Retinal pigment epithelial cell (primary cell): ENCODE results near the gene RPS14.
"Not testable (repeated sequence)": the region's sequence is repeated elsewhere in the genome, so short reads cannot be mapped to it uniquely, and the experiment has no call there.

Experiments used
- DNase-seq: peaks from one replicate; pipeline ENCODE4 v3.0.0-alpha.2; 2010; ENCODE audit warnings: low read depth
- H3K4me3 ChIP-seq: 2 replicates; pipeline ENCODE4 v1.5.1; 2011; ENCODE audit warnings: mild to moderate bottlenecking, low read length, control low read depth, moderate library complexity
- TF ChIP-seq, protein P1 (sequence below): conservative IDR thresholded peaks from 2 replicates; pipeline ENCODE4 v1.5.1; 2011; ENCODE audit warnings: low read depth, low read length, control low read depth, inconsistent platforms

RPS14 gene

DNA sequence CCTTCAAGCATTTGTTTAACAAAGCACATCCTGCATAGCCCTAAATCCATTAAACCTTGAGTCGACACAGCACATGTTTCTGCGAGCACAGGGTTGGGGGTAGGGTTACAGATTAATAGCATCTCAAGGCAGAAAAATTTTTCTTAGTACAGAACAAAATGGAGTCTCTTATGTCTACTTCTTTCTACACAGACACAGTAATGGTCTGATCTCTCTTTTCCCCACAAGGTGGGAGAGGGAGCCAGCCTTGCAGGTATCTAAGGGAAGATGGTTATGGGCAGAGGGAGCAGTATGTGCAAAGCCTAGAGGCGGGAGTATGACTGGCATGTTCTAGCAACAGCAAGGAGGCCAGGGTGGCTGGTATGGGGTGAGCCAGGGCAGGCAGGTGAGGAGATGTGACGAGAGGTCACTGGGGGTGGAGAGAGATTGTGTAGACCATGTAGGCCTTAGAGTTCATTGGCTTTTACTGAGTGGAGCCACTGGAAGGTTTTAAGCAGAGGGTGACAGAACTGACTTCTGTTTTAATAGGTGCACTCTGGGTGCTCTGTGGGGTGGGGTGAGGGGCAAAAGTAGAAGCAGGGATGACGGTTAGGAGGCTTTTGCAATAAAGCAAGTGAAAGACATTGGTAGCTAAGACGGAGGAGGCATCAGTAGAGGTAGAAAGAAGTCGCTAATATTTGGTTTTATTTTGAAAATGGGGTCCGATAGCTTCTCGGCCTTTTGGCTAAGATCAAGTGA lies 5.1 kb upstream of the RPS14 start:
- no peak overlapping the region for H3K4me3 ChIP-seq
- TF ChIP-seq, protein P1, sequence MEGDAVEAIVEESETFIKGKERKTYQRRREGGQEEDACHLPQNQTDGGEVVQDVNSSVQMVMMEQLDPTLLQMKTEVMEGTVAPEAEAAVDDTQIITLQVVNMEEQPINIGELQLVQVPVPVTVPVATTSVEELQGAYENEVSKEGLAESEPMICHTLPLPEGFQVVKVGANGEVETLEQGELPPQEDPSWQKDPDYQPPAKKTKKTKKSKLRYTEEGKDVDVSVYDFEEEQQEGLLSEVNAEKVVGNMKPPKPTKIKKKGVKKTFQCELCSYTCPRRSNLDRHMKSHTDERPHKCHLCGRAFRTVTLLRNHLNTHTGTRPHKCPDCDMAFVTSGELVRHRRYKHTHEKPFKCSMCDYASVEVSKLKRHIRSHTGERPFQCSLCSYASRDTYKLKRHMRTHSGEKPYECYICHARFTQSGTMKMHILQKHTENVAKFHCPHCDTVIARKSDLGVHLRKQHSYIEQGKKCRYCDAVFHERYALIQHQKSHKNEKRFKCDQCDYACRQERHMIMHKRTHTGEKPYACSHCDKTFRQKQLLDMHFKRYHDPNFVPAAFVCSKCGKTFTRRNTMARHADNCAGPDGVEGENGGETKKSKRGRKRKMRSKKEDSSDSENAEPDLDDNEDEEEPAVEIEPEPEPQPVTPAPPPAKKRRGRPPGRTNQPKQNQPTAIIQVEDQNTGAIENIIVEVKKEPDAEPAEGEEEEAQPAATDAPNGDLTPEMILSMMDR = no peak
- DNase-seq = no peak

DNA sequence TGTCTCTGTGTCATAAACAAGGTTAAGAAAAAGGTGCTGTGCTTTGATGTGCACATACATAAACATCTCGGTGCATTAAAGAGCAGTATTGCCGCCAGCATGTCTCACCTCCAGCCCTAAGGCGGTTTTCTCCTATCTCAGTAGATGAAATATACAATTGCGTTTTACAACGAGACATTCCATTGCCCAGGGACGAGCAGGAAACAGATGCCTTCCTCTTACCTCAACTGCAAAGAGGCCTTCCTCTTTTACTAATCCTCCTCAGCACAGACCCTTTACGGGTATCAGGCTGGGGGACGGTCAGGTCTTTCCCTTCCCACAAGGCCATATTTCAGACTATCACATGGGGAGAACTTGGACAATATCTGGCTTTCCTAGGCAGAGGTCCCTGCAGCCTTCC lies 4.5 kb upstream of the RPS14 start:
- not testable (repeated sequence) for H3K4me3 ChIP-seq, DNase-seq

DNA sequence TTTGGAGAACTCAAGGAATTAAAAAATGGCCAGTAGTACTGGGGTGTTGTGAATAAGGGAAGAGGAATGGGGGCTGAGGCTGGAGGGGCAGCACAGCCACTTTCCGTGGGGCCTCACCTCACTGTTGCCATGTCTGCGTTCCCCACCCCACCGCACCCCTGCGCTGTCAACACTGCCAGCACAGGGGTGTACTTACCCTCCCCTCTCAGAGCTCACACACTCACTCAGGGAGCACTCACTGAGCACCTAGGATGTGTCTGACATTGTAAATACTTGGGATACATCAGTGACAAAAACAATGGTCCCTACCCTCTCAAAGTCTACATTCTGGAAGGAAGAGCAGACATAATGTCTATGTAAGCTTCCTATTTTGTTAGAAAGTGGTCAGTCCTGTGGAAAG lies 3.4 kb upstream of the RPS14 start:
- no peak for DNase-seq
- TF ChIP-seq, protein P1 = no peak
- no peak overlapping the region for H3K4me3 ChIP-seq

DNA sequence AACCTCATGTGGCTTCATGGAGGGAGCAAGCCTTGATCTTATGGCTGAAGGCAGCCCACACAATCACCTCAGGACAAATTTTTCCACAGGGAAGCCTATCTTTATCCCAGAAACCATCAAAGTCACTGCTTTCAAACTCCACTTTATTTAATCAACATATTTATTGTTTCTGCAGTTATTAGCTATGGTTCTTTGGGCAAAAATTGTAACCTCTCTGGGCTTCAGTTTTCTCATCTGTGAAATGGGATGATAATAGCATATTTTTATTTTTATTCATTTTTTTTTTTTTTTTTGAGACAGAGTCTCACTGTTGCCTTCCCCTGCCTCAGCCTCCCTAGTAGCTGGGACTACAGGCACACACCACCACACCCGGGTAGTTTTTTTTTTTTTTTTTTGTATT lies 2.1 kb upstream of the RPS14 start:
- no peak overlapping the region for H3K4me3 ChIP-seq
- DNase-seq = no peak
- TF ChIP-seq, protein P1 = no peak

DNA sequence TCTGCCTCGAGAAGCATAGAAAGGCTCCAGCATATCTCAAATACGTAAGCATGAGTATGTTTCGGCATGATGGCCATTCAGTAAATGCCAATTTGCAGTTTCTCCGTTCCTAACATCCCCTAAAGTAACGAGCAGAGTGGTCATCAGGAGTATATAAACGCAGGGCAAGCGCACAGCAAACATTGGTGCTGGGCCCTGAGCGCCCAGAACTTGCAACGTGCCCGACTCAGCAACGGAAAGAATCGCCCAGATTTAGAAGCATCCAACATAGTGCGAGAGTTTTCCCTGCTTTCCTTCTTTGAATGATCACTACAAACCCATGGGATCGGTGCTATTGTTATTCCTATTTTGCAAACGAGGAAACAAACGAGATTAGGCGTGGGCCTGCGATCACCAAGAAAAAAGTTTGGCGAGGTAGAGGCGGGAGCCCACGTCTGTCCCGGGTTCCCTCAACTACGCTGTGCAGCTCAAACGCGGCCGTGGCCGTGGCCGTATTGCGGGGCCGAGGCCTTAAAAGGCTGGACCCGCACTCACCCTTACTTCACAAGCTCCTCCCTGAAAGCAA lies 505 bp downstream of the RPS14 start:
- no peak for DNase-seq
- H3K4me3 ChIP-seq = peak overlapping the region; percentile 84
- TF ChIP-seq, protein P1 = no peak

DNA sequence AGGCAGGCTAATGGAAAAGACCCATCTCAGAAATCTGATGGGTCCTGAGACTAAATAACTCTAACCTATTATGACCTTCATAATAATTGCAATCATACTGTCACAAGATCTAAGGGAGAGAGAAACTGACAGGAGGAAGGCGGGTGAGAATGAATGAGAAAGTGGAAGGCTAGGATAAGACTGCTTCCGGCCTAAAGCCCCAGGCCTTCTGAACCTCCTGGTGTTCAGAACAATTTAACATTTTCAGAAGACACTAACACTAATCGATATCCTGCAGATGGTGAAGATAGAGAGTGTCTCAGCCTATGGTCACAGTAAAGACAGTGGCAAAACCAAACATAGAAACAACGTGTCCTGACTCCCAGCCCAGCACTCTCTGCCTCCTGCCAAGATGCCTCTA lies 1.2 kb downstream of the RPS14 start:
- TF ChIP-seq, protein P1 = no peak
- H3K4me3 ChIP-seq = peak overlapping the region; percentile 84
- DNase-seq = no peak

DNA sequence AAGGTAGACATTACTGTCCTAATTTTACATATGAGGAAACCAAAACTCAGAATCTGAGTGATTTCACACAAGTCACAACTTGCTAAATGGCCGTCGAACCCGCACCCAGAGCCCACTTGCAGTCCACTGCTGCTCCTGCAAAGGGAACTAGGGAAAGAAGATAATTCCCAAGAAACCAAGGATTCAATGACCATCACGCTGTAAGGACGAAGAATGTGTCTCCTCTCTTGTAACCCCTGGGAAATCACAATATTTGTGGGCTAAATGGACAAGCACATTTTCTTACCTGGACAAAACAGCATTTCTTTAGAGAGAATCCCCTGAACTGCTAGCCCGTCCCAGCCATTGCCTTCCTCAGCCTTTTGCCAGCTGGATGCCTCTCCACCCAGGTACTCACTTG lies 2.4 kb downstream of the RPS14 start:
- no peak for DNase-seq
- TF ChIP-seq, protein P1 = no peak
- peak overlapping the region; percentile 84 for H3K4me3 ChIP-seq
